ENCODE measurements around the gene AP5M1.
"Not testable (repeated sequence)": the region's sequence is repeated elsewhere in the genome, so short reads cannot be mapped to it uniquely, and the experiment has no call there.

Gene AP5M1

GRCh38 chr14:57291692-57292647, 23.2 kb downstream of the AP5M1 start:
- no peak for DNase-seq (ENCODE audit: low spot score)

GRCh38 chr14:57293866-57294837, 25.4 kb downstream of the AP5M1 start:
- no peak for DNase-seq (ENCODE audit: low spot score)

- DNase-seq (ENCODE audit: low spot score): no peak
Measured at GRCh38 chr14:57295239-57295638, 26.5 kb downstream of the AP5M1 start.

- DNase-seq (ENCODE audit: low spot score): no peak
Measured at GRCh38 chr14:57297852-57298251, 29.1 kb downstream of the AP5M1 start.

DNA sequence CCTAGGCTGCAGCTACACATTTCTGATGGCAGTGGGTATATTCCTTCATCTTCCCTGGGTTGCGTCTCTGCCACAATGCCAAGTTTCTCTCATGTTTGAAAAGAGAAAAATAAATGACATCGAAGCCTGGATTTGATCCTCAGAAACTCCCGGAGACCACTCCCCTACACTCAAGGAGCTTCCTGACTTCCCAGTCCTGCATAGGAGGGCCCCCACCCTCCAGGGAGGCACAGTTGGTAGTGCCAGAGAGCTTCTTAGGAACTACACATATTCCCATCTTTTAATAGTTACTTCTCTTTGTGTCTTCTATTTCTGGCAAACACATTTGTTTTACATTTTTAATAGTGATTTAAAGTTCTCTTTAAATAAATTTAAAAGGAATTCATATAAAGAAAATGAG, 30.7 kb downstream of the AP5M1 start:
- DNase-seq (ENCODE audit: low spot score): no peak

DNA sequence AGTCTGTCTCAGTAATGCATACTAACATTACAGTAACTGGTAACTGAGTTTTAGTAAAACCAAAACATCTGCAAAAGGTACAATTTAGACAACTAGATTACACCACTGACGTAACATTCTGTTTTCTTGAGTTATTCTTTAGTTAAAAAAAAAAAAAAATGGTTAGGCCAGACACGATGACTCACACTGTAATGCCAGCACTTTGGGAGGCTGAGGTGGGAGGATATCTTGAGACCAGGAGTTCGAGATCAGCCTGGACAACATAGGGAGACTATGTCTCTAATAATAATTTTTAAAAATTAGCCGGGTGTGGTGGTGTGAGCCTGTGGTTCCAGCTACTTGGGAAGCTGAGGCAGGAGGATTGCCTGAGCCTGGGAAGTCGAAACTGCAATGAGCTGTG, 34.1 kb downstream of the AP5M1 start:
- DNase-seq (ENCODE audit: low spot score): no peak

- DNase-seq (ENCODE audit: low spot score): no peak
Measured at GRCh38 chr14:57314396-57315089, 45.8 kb downstream of the AP5M1 start.

GRCh38 chr14:57317248-57317833, 48.6 kb downstream of the AP5M1 start:
- peak; percentile 48 for DNase-seq (ENCODE audit: low spot score)

- no peak for DNase-seq (ENCODE audit: low spot score)
Measured at GRCh38 chr14:57319636-57320192, 50.9 kb downstream of the AP5M1 start.

DNA sequence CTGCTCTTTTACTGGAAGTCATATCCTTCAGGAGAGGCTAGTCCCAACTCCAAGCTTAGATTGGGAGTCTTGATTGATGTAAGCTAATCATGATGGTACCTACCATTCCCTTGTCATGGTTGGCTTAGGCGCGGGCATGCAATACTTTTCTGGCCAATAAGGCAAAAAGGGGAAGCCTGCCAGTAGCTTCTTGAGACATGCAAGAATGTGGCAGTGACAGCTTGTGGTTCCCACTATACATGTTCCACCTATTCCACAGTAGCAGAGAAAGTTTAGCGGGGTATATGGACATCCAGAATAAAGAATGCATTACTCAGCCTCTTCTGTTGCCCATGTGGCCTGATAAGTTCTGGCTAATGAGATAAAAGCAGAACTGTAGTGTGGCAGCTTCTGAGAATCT, 55.0 kb downstream of the AP5M1 start:
- DNase-seq (ENCODE audit: low spot score): no peak

GRCh38 chr14:57326253-57326652, 57.5 kb downstream of the AP5M1 start:
- no peak for DNase-seq (ENCODE audit: low spot score)

DNA sequence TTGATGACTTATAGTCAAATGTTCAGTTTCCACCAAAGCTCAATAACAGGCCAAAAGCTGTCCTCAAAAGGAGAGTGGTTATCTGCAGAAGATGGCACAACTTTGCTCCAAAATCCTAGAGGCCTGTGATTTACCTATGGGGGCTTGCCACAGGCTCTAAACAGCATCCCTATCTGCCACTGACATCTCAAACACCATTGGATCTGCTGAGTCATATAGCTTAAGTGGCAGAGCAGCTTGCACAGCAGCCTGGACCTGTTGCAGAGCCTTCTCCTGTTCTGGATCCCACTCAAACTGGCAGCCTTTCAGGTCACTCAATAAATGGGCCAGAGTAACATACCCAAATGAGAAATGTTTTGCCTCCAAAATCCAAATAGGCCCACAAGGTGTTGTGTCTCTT, 61.1 kb downstream of the AP5M1 start:
- DNase-seq (ENCODE audit: low spot score): no peak

- DNase-seq (ENCODE audit: low spot score): not testable (repeated sequence)
Measured at GRCh38 chr14:57332475-57332874, 63.7 kb downstream of the AP5M1 start.

- DNase-seq (ENCODE audit: low spot score): not testable (repeated sequence)
Measured at GRCh38 chr14:57333726-57334125, 65.0 kb downstream of the AP5M1 start.

DNA sequence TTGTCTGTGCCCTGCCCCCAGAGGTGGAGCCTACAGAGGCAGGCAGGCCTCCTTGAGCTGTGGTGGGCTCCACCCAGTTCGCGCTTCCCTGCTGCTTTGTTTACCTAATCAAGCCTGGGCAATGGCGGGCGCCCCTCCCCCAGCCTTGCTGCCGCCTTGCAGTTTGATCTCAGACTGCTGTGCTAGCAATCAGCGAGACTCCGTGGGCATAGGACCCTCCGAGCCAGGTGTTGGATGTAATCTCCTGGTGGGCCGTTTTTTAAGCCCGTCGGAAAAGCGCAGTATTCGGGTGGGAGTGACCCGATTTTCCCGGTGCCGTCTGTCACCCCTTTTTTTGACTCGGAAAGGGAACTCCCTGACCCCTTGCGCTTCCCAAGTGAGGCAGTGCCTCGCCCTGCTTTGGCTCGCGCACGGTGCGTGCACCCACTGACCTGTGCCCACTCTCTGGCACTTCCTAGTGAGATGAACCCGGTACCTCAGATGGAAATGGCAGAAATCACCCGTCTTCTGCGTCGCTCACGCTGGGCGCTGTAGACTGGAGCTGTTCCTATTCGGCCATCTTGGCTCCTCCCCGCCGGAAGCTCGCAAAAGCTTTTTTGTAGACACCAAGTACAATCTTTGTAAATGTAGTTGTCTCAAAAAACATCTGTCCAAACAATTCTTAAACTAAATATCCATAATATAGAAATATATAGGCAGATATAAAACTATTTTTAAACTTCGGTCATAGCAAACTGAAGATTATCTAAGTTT, 75.0 kb downstream of the AP5M1 start:
- not testable (repeated sequence) for DNase-seq (ENCODE audit: low spot score)

DNA sequence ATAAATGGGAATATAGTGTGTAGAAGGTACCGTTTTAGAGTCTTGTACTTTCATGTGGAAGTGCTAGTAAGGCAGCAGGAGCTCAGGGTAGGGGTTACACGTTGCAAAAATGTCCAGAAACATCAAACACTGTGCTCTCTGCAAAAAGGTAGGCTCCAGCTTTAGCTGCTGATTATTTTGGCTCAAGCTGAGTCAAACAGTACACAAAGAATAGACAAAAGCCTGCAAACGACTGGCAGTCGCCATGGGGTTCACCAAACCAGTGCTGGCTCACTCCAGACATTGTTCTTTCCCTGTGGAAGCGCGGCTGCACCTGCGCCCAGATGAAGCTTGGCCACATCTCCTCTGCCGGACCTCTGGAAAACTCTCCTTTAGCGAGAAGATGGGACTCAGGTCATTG, 76.3 kb downstream of the AP5M1 start:
- DNase-seq (ENCODE audit: low spot score): no peak

- no peak for DNase-seq (ENCODE audit: low spot score)
Measured at GRCh38 chr14:57346741-57347140, 78.0 kb downstream of the AP5M1 start.
